ENCODE results near the gene HDAC1. TPM values are rescaled to one million over a fixed set of nuclear protein-coding genes. Genes with fewer than 3 reads are reported as not detected.
"Not testable (repeated sequence)": the region's sequence is repeated elsewhere in the genome, so short reads cannot be mapped to it uniquely, and the experiment has no call there.

HDAC1 gene
- total RNA-seq, 6 experiments from 2014 or later = 78.5 to 94.9 (median 92.2) TPM

DNA sequence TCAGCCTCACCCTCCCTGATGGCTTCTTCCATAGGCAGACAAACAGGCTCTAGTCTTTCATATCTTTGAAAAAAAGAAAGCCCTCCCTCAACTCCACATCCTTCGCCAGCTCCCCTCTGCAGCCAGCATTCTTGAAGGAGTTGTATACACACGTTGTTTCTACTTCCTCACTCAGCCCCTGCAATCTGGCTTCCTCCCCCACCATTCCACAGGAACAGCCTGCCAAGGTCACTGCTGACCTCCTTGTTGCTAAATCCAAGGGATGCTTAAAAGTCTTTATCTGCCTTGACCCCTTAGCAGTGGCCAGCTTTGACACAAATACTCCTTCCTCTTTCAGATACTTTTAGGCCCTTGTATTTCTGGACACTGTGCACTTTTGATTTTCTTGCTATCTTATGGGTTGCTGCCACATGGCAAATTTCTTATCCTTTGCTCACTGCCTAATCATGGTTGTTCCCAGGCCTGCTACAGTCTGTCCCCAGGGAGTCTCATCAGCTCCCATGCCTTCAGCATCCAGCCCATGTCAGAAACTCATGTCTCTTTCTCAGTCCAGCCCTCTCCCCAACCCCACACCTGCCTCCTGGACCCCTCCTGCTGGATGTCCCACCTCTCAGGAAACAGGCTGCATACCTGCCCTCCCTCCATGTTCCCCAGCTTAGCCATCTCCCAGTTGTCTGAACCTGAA lies 62.1 kb downstream of the HDAC1 start:
- Mint-ChIP-seq H3K4me3 (peak overlapping the region; percentile 87), H3K36me3 (ENCODE audit: low read depth) (0 out of 2 replicates have a peak, but pooled peaks cover 5% of the 10 kb centered on the region), H3K9me3 (no peaks in the 10 kb centered on the region), H3K4me1 (ENCODE audit: low read depth) (peaks cover 49% of the 10 kb centered on the region), H3K27me3 (ENCODE audit: insufficient read depth) (peaks cover 4% of the 10 kb centered on the region; the same call in 1 of the 2 replicates), H3K27ac (peak overlapping the region; percentile 74)
- DNase-seq = no peak
- TF ChIP-seq, protein P1, sequence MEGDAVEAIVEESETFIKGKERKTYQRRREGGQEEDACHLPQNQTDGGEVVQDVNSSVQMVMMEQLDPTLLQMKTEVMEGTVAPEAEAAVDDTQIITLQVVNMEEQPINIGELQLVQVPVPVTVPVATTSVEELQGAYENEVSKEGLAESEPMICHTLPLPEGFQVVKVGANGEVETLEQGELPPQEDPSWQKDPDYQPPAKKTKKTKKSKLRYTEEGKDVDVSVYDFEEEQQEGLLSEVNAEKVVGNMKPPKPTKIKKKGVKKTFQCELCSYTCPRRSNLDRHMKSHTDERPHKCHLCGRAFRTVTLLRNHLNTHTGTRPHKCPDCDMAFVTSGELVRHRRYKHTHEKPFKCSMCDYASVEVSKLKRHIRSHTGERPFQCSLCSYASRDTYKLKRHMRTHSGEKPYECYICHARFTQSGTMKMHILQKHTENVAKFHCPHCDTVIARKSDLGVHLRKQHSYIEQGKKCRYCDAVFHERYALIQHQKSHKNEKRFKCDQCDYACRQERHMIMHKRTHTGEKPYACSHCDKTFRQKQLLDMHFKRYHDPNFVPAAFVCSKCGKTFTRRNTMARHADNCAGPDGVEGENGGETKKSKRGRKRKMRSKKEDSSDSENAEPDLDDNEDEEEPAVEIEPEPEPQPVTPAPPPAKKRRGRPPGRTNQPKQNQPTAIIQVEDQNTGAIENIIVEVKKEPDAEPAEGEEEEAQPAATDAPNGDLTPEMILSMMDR (IDR thresholded peaks at IDR 0.05) = no peak

DNA sequence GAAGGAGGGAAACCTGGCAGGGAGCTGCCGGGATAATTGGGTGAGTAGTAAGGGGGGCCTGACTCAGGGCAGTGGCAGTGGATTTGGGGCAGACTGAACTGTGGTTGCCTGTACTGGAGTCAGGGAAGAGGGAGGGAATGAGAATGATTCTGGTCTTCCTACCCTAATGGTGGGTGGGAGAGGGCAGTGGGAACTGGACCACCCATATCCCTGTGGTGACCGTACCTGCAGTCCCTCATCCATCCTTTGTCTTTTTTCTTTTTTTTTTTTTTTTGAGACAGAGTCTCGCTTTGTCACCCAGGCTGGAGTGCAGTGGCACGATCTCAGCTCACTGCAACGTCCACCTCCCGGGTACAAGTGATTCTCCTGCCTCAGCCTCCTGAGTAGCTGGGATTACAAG lies 63.9 kb downstream of the HDAC1 start:
- not testable (repeated sequence) for H3K9me3 Mint-ChIP-seq; DNase-seq; H3K27me3 Mint-ChIP-seq (ENCODE audit: insufficient read depth); H3K4me3 Mint-ChIP-seq; H3K27ac Mint-ChIP-seq
- peaks cover 12% of the 10 kb centered on the region; the same call in 1 of the 2 replicates for H3K36me3 Mint-ChIP-seq (ENCODE audit: low read depth)
- peaks cover 33% of the 10 kb centered on the region for H3K4me1 Mint-ChIP-seq (ENCODE audit: low read depth)

DNA sequence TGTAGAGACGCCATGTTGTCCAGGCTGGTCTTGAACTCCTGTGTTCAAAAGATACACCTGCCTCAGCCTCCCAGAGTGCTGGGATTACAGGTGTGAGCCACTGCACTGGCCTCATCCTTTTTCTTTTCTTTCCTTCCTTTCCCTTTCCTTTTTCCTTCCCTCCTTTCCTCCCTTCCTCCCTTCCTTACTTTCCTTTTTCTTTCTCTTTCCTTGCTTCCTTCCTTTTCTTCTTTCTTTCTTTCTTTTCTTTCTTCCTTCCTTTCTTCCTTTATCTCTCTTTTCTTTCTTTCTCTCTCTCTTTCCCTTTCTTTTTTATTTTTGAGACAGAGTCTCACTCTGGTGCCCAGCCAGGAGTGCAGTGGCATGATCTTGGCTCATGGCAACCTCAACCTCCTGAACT lies 64.6 kb downstream of the HDAC1 start:
- 0 out of 2 replicates have a peak overlapping the region, but pooled peaks have one; percentile 6 for H3K27ac Mint-ChIP-seq
- peaks cover 36% of the 10 kb centered on the region for H3K4me1 Mint-ChIP-seq (ENCODE audit: low read depth)
- TF ChIP-seq, protein P1 (IDR thresholded peaks at IDR 0.05) = no peak
- H3K4me3 Mint-ChIP-seq = no peak overlapping the region
- H3K27me3 Mint-ChIP-seq (ENCODE audit: insufficient read depth) = peaks cover 6% of the 10 kb centered on the region
- peaks cover 4% of the 10 kb centered on the region; the same call in 1 of the 2 replicates for H3K9me3 Mint-ChIP-seq
- DNase-seq = no peak
- peaks cover 15% of the 10 kb centered on the region; the same call in 1 of the 2 replicates for H3K36me3 Mint-ChIP-seq (ENCODE audit: low read depth)

DNA sequence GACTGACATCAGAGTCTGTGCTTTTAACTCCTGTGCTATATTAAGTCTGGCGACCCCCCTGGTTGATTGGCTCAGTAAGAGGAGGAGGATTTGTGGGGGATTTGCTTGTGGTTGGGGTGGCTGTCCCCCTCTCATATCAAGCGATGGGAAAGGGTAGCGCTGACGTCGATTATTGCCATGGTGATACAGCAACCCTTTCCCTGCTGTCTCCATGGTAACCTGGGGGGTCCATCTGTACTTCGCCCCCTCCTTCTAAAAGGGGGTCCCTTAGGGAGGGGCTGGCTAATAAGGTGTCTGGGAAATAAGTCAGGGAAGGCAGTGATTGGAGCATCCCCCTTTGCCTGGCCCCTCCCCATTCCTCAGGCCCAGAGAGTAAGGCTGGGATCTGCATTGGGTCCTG lies 65.7 kb downstream of the HDAC1 start:
- peaks cover 4% of the 10 kb centered on the region; the same call in 1 of the 2 replicates for H3K9me3 Mint-ChIP-seq
- H3K27ac Mint-ChIP-seq = no peak overlapping the region
- peaks cover 29% of the 10 kb centered on the region for H3K4me1 Mint-ChIP-seq (ENCODE audit: low read depth)
- TF ChIP-seq, protein P1 (IDR thresholded peaks at IDR 0.05) = no peak
- DNase-seq = no peak
- H3K4me3 Mint-ChIP-seq = no peak overlapping the region
- H3K36me3 Mint-ChIP-seq (ENCODE audit: low read depth) = peaks cover 15% of the 10 kb centered on the region; the same call in 1 of the 2 replicates
- H3K27me3 Mint-ChIP-seq (ENCODE audit: insufficient read depth) = peaks cover 9% of the 10 kb centered on the region

DNA sequence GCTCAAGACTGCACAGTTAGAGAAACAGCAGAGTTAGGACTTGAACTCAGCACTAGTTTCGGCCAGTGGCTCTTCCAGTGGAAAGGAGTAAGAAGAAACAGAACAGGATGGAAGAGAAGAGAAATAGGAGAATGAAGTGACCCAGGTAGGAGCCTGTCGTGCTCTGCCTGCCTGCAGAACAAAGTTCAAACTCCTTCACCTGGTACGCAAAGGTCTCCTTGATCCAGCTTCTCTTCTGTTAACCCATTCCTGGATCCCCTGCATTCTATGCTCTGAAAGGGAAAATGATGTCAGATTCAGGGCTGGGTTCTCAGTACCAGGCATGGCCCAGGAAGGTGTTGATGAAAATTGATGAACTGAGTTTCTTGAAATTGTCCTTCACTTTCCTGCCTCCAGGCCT lies 66.6 kb downstream of the HDAC1 start:
- peaks cover 20% of the 10 kb centered on the region for H3K4me1 Mint-ChIP-seq (ENCODE audit: low read depth)
- H3K27me3 Mint-ChIP-seq (ENCODE audit: insufficient read depth) = peaks cover 9% of the 10 kb centered on the region
- TF ChIP-seq, protein P1 (IDR thresholded peaks at IDR 0.05) = no peak
- no peak overlapping the region for H3K4me3 Mint-ChIP-seq
- DNase-seq = no peak
- peaks cover 4% of the 10 kb centered on the region; the same call in 1 of the 2 replicates for H3K9me3 Mint-ChIP-seq
- no peak overlapping the region for H3K27ac Mint-ChIP-seq
- peaks cover 19% of the 10 kb centered on the region for H3K36me3 Mint-ChIP-seq (ENCODE audit: low read depth)

DNA sequence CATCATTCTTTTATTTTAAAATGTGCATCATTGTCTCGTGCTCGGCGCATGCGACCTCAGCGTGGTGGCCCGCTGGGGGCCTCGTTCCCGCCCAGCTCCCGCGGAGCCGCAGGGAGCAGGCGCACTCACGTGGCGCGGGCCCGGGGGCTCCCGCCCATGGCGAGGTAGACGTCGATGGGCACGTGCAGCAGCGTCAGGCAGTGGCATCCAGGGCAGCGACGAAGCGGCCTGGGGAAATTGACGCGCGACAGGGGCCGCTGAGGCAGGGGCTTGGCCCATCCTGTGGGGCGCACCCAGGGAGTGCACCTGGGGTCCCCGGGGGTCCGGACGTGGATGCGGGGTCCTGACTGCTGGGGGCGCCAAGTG lies 69.4 kb downstream of the HDAC1 start:
- DNase-seq = no peak
- Mint-ChIP-seq H3K36me3 (ENCODE audit: low read depth) (peaks cover 20% of the 10 kb centered on the region), H3K27me3 (ENCODE audit: insufficient read depth) (peaks cover 6% of the 10 kb centered on the region), H3K4me3 (no peak overlapping the region), H3K27ac (no peak overlapping the region), H3K9me3 (peaks cover 4% of the 10 kb centered on the region; the same call in 1 of the 2 replicates), H3K4me1 (ENCODE audit: low read depth) (peaks cover 5% of the 10 kb centered on the region; the same call in 1 of the 2 replicates)
- TF ChIP-seq, protein P1 (IDR thresholded peaks at IDR 0.05) = no peak

Data from HFFc6 (cell line).